Stomach (tissue), 4 donors: ENCODE data around the gene SCYGR8.

Experiments used
- CTCF ChIP-seq, 7 experiments: fragments of 450-650 bp in 4 of 7; fragments of 200-600 bp in 3 of 7; sonication (generic) in 3 of 7; IDR thresholded peaks; one replicate each; pipeline ENCODE4 v1.5.1; 2016 to 2019; ENCODE audit warnings: antibody characterized with exemption in 7 of 7, control low read depth in 2 of 7, mild to moderate bottlenecking in 1 of 7
- POLR2A ChIP-seq, 4 donors: fragments of 450-650 bp; IDR thresholded peaks; one replicate each; pipeline ENCODE4 v1.6.1; 2016; ENCODE audit warnings: antibody characterized with exemption in 4 of 4, control low read depth in 2 of 4, mild to moderate bottlenecking in 1 of 4, moderate library complexity in 1 of 4
- POLR2AphosphoS5 ChIP-seq, 3 donors: sonication (generic); formaldehyde crosslinking; IDR thresholded peaks; one replicate each; pipeline ENCODE4 v1.6.1; 2016; ENCODE audit warnings: antibody characterized with exemption in 3 of 3

GRCh38 chr2:227780981-227781615 is 35.4 kb downstream of the SCYGR8 start:
- peak in 1 of 3 donors; percentile 21 for TF ChIP-seq POLR2AphosphoS5 (IDR thresholded peaks at IDR 0.05)
- no peak for TF ChIP-seq CTCF (IDR thresholded peaks at IDR 0.05)
- no peak for TF ChIP-seq POLR2A (IDR thresholded peaks at IDR 0.05)
